ENCODE measurements around the gene ENOX1. TPM values are rescaled to one million over a fixed set of nuclear protein-coding genes. Genes with fewer than 3 reads are reported as not detected.

The ENOX1 gene
- polyA plus RNA-seq, 3 donors: 0.04 TPM; not detected in 2

DNA sequence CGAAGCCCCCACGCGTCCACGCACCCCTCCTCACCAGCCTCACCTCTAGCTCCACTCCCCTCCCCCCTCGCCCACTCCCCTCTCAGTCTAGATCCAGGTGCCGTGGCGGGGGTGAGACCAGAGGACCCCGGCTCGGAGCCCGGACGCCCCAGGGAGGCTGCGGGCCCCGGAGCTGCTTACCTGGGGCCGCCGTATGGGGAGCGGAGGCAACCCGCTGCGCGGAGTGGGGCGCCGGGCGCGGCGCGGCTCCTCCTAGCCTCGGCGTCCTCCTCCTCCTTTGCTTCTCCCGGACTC lies 353 bp downstream of the ENOX1 start:
- H3K27me3 ChIP-seq (ENCODE audit: control insufficient read depth in 2 of 2, insufficient read depth in 2 of 2, low read length in 2 of 2): peaks cover 11 to 62% of the 10 kb centered on the region in 2 donors
- H3K27ac ChIP-seq (ENCODE audit: low read depth in 1 of 2, low read length in 2 of 2): no peak overlapping the region
- no peak overlapping the region for H3K27ac Mint-ChIP-seq
- H3K36me3 Mint-ChIP-seq: no peaks in the 10 kb centered on the region
- H3K9me3 Mint-ChIP-seq: peaks cover 0 to 3% (median 0%) of the 10 kb centered on the region in 7 donors
- H4K20me1 ChIP-seq (ENCODE audit: insufficient read depth, low read length): no peaks in the 10 kb centered on the region
- peak overlapping the region; percentile 80 for H3K4me2 ChIP-seq (replicated peaks; ENCODE audit: extremely low read depth, low read length, poor library complexity, severe bottlenecking)
- H3K4me1 ChIP-seq (ENCODE audit: control insufficient read depth in 1 of 2, insufficient read depth in 2 of 2, low read length in 2 of 2): peaks cover 7 to 21% of the 10 kb centered on the region in 2 donors
- no peaks in the 10 kb centered on the region for H3K79me2 ChIP-seq (ENCODE audit: insufficient read depth, low read length)
- H3K9ac ChIP-seq (ENCODE audit: insufficient read depth, low read length, poor library complexity, severe bottlenecking): no peak overlapping the region
- peaks cover 24 to 49% (median 48%) of the 10 kb centered on the region in 3 donors for H3K27me3 Mint-ChIP-seq (ENCODE audit: low read depth in 3 of 3)
- DNase-seq: no peak
- WGBS (ENCODE audit: insufficient coverage): under 1% methylated on average over 23 of the region's 28 CpGs
- peaks cover 0 to 5% of the 10 kb centered on the region in 2 donors for H3K9me3 ChIP-seq (replicated peaks in 1 of 2; ENCODE audit: control insufficient read depth in 1 of 2, insufficient read depth in 1 of 2, low read length in 2 of 2)
- no peaks in the 10 kb centered on the region for H3K36me3 ChIP-seq (replicated peaks in 1 of 2; ENCODE audit: control insufficient read depth in 1 of 2, insufficient read depth in 2 of 2, low read length in 2 of 2)
- H2AFZ ChIP-seq (ENCODE audit: insufficient read depth, low read depth, low read length, poor library complexity, severe bottlenecking): peak overlapping the region; percentile 72
- peak overlapping the region; percentile 68 to 91 for H3K4me3 Mint-ChIP-seq
- H3K4me3 ChIP-seq (replicated peaks in 1 of 3; ENCODE audit: low read depth in 2 of 3, low read length in 3 of 3): peak overlapping the region in 2 of 3 experiments; percentile 22 to 72
- H3K4me1 Mint-ChIP-seq: peaks cover 14% of the 10 kb centered on the region
- intact Hi-C loops (cut with micrococcal nuclease): no loop called here
- TF ChIP-seq, protein P1, sequence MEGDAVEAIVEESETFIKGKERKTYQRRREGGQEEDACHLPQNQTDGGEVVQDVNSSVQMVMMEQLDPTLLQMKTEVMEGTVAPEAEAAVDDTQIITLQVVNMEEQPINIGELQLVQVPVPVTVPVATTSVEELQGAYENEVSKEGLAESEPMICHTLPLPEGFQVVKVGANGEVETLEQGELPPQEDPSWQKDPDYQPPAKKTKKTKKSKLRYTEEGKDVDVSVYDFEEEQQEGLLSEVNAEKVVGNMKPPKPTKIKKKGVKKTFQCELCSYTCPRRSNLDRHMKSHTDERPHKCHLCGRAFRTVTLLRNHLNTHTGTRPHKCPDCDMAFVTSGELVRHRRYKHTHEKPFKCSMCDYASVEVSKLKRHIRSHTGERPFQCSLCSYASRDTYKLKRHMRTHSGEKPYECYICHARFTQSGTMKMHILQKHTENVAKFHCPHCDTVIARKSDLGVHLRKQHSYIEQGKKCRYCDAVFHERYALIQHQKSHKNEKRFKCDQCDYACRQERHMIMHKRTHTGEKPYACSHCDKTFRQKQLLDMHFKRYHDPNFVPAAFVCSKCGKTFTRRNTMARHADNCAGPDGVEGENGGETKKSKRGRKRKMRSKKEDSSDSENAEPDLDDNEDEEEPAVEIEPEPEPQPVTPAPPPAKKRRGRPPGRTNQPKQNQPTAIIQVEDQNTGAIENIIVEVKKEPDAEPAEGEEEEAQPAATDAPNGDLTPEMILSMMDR (IDR thresholded peaks at IDR 0.05): no peak

DNA sequence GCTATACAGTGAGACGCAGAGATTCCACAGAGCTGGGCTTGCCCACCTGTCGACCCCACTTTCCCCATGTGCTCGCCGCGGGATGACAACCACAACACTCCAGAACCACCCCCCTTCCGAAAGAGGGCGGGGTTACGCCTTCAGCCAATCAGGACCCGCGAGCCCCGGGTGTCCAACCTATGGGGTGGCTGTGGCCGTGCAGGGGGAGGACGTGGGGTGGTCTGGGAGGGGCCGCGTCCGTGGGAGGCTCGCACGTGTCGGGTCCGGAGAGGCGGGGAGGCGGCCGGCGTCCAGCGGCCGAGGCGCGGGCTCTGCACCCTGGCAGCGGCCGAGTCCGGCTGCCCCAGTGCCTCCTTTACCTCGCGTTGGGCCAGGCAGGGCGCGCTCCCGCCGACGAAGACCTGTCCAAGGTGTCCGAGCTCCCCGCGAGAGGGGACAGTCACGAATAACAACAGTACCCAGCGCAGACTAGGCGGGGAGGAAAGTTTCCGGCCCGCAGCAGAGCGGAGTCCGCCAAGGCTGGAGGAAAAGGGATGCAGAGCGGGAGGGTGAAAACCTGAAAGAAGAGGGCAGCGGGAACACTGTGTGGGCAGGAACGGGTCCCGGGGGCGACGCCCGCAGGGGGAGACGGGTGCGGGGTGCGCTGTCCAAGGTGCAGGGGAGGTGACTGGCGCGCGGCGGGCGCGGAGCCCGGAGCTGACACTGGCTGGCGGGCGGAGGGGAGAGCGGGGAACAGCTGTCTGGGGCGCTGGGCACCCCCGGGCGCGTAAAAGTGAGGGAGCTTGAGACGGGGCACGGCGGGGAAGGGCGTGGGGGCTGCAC lies 911 bp downstream of the ENOX1 start:
- Histone ChIP-seq H3K4me2 (replicated peaks; ENCODE audit: extremely low read depth, low read length, poor library complexity, severe bottlenecking) (peak overlapping the region; percentile 80), H3K79me2 (ENCODE audit: insufficient read depth, low read length) (no peaks in the 10 kb centered on the region), H3K27ac (ENCODE audit: low read depth in 1 of 2, low read length in 2 of 2) (no peak overlapping the region), H3K4me1 (ENCODE audit: control insufficient read depth in 1 of 2, insufficient read depth in 2 of 2, low read length in 2 of 2) (peaks cover 7 to 21% of the 10 kb centered on the region in 2 donors), H3K36me3 (replicated peaks in 1 of 2; ENCODE audit: control insufficient read depth in 1 of 2, insufficient read depth in 2 of 2, low read length in 2 of 2) (no peaks in the 10 kb centered on the region), H3K27me3 (ENCODE audit: control insufficient read depth in 2 of 2, insufficient read depth in 2 of 2, low read length in 2 of 2) (peaks cover 11 to 62% of the 10 kb centered on the region in 2 donors), H3K9ac (ENCODE audit: insufficient read depth, low read length, poor library complexity, severe bottlenecking) (no peak overlapping the region), H3K9me3 (replicated peaks in 1 of 2; ENCODE audit: control insufficient read depth in 1 of 2, insufficient read depth in 1 of 2, low read length in 2 of 2) (peaks cover 0 to 5% of the 10 kb centered on the region in 2 donors), H2AFZ (ENCODE audit: insufficient read depth, low read depth, low read length, poor library complexity, severe bottlenecking) (peak overlapping the region; percentile 61), H4K20me1 (ENCODE audit: insufficient read depth, low read length) (no peaks in the 10 kb centered on the region), H3K4me3 (replicated peaks in 1 of 3; ENCODE audit: low read depth in 2 of 3, low read length in 3 of 3) (peak overlapping the region in 1 of 3 experiments; percentile 72)
- no peak for DNase-seq
- H3K4me3 Mint-ChIP-seq: peak overlapping the region; percentile 63 to 91
- H3K4me1 Mint-ChIP-seq: peaks cover 14% of the 10 kb centered on the region
- H3K36me3 Mint-ChIP-seq: no peaks in the 10 kb centered on the region
- under 1% methylated on average over 62 of the region's 76 CpGs for WGBS (ENCODE audit: insufficient coverage)
- intact Hi-C loops (cut with micrococcal nuclease): no loop called here
- H3K27me3 Mint-ChIP-seq (ENCODE audit: low read depth in 3 of 3): peaks cover 24 to 50% (median 49%) of the 10 kb centered on the region in 3 donors
- TF ChIP-seq, protein P1 (IDR thresholded peaks at IDR 0.05): no peak
- peaks cover 0 to 3% (median 0%) of the 10 kb centered on the region in 7 donors for H3K9me3 Mint-ChIP-seq
- H3K27ac Mint-ChIP-seq: no peak overlapping the region
